WERI-Rb-1 (cell line): ENCODE measurements around the gene TMEM132D.
"Not testable (repeated sequence)": the region's sequence is repeated elsewhere in the genome, so short reads cannot be mapped to it uniquely, and the experiment has no call there.

ENCODE experiments used
- DNase-seq: peaks from one replicate; pipeline ENCODE4 v3.0.0-alpha.2; 2020
- H3K27ac ChIP-seq: fragments of 250-450 bp; sonication (Bioruptor Pico); 2 replicates; pipeline ENCODE4 v1.5.1; 2020; ENCODE audit warnings: mild to moderate bottlenecking, moderate library complexity
- H3K27me3 ChIP-seq: fragments of 250-450 bp; sonication (Bioruptor Pico); 2 replicates; pipeline ENCODE4 v1.5.1; 2021; ENCODE audit warnings: mild to moderate bottlenecking, low read depth, moderate library complexity; ENCODE audit not compliant: insufficient read depth, severe bottlenecking
- H3K36me3 ChIP-seq: fragments of 250-450 bp; sonication (Bioruptor Pico); 2 replicates; pipeline ENCODE4 v1.5.1; 2020; ENCODE audit warnings: mild to moderate bottlenecking, moderate library complexity
- H3K4me3 ChIP-seq: 2 replicates; pipeline ENCODE4 v1.5.1; 2011; ENCODE audit warnings: low read depth, mild to moderate bottlenecking, control low read depth, low read length
- H3K9me3 ChIP-seq: fragments of 250-450 bp; sonication (Bioruptor Pico); 2 replicates; pipeline ENCODE4 v1.5.1; 2021; ENCODE audit warnings: mild to moderate bottlenecking, moderate library complexity; ENCODE audit not compliant: severe bottlenecking
- CTCF ChIP-seq: IDR thresholded peaks from 2 replicates; pipeline ENCODE4 v1.5.1; 2011; ENCODE audit warnings: low read depth, mild to moderate bottlenecking, control low read depth, inconsistent platforms, low read length

TMEM132D gene

GRCh38 chr12:129052373-129052772 lies 851.5 kb downstream of the TMEM132D start:
- DNase-seq, result no peak

GRCh38 chr12:129049917-129050316 lies 853.9 kb downstream of the TMEM132D start:
- no peaks in the 10 kb centered on the region for H3K27me3 ChIP-seq
- no peaks in the 10 kb centered on the region for H3K9me3 ChIP-seq
- H3K27ac ChIP-seq, result no peak overlapping the region
- no peak for DNase-seq
- no peaks in the 10 kb centered on the region for H3K36me3 ChIP-seq
- no peak for TF ChIP-seq CTCF
- H3K4me3 ChIP-seq, result no peak overlapping the region

More at GRCh38 chr12:129052373-129052772, 851.5 kb downstream of the TMEM132D start:
- Histone ChIP-seq H3K9me3 (no peaks in the 10 kb centered on the region), H3K36me3 (no peaks in the 10 kb centered on the region), H3K27ac (no peak overlapping the region), H3K27me3 (no peaks in the 10 kb centered on the region), H3K4me3 (no peak overlapping the region)
- TF ChIP-seq CTCF, result no peak

- not testable (repeated sequence) for H3K4me3 ChIP-seq, DNase-seq, H3K9me3 ChIP-seq, H3K27ac ChIP-seq, H3K27me3 ChIP-seq, H3K36me3 ChIP-seq
These were observed 860.5 kb downstream of the TMEM132D start for GRCh38 chr12:129043334-129043733.

- no peak overlapping the region for H3K27ac ChIP-seq
- no peak for DNase-seq
- H3K9me3 ChIP-seq, result no peaks in the 10 kb centered on the region
- TF ChIP-seq CTCF, result no peak
- no peak overlapping the region for H3K4me3 ChIP-seq
- H3K27me3 ChIP-seq, result no peaks in the 10 kb centered on the region
- no peaks in the 10 kb centered on the region for H3K36me3 ChIP-seq
These were observed 867.7 kb downstream of the TMEM132D start for GRCh38 chr12:129036135-129036534.

GRCh38 chr12:129034558-129035289 lies 869.1 kb downstream of the TMEM132D start:
- Histone ChIP-seq H3K27ac (no peak overlapping the region), H3K9me3 (no peaks in the 10 kb centered on the region), H3K36me3 (no peaks in the 10 kb centered on the region), H3K4me3 (no peak overlapping the region), H3K27me3 (no peaks in the 10 kb centered on the region)
- no peak for TF ChIP-seq CTCF
- DNase-seq, result no peak

- no peaks in the 10 kb centered on the region for H3K36me3 ChIP-seq
- no peak overlapping the region for H3K4me3 ChIP-seq
- no peak overlapping the region for H3K27ac ChIP-seq
- H3K27me3 ChIP-seq, result no peaks in the 10 kb centered on the region
- no peak for DNase-seq
- no peak for TF ChIP-seq CTCF
- no peaks in the 10 kb centered on the region for H3K9me3 ChIP-seq
These were observed 875.0 kb downstream of the TMEM132D start for GRCh38 chr12:129028844-129029243.
